HG03354 (cell line): Measurements from ENCODE around the gene AP3M1.

ENCODE experiments used
- ATAC-seq: cut with Tn5 transposase; IDR thresholded peaks from one replicate; pipeline ENCODE4 v1.9.1; 2021; ENCODE audit warnings: mild to moderate bottlenecking; ENCODE audit not compliant: unreplicated experiment, poor library complexity, severe bottlenecking

AP3M1 gene

DNA sequence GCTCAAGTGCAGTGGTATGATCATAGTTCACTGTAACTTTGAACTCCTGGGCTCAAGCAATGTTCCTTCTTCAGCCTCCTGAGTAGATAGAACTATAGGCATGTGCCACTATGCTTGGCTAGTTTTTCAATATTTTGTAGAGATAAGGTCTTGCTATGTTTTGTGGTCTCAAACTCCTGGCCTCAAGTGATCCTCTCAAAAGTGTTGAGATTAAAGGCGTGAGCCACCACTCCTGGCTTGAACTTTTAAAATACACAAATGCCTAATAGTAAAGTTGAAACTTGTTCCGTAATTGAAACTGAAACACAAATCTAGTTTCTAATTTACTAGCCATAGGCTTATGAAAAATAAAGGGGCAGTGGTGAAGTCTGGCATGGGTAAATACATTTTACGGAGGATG, 65.7 kb downstream of the AP3M1 start:
- ATAC-seq, result peak; percentile 86

DNA sequence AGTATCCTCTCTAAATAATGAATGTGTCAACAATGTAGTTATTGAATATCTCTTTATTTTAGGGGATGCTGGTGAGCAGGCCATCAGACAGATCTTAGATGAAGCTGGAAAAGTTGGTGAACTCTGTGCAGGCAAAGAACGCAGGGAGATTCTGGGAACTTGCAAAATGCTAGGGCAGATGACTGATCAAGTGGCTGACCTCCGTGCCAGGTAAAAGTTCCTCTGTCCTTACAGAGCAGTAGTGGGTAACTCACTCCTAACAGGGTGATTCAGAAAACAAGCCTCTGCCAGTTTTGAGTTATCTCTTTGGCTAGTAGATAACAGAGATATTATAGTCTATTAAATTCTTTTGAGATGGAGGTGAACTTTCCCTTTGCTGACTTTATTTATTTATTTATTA, 67.3 kb downstream of the AP3M1 start:
- ATAC-seq, result no peak

DNA sequence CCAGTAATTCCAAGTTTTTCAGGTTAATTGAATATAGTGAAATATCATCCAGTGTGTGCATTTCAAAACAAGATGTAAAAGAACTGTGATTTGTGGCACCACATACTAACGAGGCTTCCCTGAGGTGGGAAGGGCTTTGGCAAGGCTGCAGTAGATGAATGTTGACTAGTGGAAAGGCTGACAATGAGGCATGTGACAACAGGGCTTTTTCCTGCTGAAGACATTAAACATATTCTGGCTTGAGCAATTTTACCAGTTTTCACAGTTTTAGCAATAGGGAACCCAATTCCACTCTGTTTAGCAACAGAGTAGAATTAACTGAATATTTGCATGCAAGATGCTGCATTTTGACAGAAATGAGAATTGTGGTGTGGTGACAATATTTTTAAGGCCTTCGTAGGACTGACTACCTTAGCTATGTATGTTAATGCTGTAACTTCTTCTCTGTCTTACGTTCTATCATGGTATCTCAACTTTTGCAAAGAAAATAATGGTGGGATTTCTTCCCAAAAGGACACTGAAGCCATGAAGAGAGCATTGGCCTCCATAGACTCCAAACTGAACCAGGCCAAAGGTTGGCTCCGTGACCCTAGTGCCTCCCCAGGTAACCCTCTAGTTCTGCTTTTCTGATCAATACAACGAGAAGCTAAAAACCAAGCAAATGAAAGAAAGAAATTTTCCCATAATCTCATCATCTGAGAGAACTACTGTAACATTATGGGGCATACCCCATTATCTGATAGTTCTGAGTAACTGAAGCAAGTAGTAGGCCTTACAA, 68.5 kb downstream of the AP3M1 start:
- no peak for ATAC-seq

DNA sequence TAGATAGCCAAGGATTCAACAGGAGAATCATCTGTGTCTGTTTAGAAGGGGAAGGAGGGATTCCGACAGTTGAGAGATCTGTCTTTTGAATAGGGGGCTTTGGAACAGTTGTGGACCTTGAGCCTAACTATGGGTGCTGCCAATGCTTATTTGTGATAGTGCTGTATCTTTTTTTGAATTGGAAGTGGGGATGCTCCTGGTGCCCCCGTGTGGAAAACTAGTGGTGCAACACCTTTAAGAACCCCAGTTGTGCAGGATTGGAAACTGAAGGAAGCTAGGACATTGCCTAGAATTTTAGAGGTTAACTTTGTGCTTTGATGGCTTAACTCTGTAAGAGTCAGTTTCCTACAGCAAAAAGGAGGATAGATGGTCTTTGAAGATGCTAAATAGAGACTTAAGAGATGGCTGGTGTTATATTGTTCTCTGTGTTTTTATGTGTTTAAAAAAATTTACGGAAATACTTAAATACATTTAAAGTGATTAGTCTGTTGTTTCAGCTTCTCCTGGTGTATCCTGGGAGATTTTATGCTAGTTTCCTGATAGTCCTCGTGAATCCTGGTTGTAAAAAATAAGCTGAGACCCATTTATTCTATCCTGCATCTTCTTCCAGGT, 69.3 kb downstream of the AP3M1 start:
- no peak for ATAC-seq

DNA sequence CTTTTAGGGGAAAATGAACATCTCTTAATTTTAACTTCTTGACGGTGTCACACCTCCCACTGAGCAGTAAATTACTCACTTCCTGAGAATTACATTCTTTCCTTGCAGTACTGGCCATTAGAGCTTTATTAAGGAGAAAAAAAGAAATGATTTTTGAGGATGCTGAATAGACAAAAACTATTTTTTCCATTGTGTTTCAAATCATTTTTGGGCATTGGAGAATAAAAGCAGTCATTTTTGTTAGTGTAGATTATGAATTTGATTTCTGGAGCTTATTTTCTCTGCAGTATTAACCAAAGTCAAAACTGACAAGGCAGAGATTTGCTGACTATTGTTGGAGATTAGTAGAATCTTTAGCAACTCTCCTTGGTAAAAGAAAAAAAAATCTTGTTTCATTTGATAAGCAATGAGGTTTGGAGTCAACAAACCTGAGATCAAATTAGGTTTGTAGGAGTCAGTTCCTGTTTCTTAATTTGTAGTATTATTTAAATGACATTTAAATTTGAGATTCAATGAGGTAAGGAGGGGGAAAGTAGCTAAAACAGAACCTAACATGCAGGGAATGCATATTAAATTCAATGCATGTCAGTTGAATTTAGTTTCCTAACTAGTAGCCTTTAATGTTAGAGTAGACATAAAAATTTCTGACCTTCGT, 70.6 kb downstream of the AP3M1 start:
- no peak for ATAC-seq

DNA sequence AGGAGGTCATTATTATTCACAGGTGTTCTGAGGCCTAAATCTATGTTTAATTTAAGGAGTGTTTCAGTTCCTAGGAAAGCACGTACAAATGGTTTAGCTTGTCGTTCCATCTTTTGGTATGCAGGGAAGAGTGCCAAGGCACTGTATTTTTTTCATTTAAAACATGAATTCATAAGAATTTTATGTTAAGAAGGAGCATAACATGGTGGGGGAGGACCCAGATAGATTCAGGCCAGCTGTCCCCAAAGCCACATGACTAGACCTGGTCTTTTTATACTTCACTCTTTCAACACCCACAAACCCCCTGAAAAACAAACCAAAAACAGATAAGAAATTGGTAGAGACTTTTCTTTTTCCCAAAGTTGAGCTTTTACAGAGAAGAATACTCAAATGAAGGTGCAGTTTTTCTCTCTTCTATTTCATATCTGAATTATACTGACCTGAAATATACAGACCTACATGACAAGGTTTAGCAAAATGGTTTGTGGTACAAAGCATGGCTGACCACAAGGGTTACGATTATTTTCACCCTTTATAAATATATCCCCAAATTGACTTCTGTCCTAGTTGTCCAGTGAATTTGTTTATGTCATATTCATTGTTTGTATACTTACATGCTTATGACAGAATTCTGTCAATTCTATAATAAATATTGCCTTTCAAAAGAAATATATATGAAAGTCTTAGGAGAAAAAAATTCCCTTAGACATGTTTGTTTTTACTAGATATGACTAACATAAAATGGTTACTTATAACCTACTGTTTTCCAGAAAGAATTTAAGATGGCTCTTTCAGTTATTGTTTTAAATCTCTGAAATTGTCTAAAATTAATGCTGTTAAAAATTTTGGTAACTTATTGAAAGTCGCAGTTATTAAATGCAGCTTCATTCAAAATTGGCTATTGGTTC, 71.3 kb downstream of the AP3M1 start:
- ATAC-seq, result no peak

DNA sequence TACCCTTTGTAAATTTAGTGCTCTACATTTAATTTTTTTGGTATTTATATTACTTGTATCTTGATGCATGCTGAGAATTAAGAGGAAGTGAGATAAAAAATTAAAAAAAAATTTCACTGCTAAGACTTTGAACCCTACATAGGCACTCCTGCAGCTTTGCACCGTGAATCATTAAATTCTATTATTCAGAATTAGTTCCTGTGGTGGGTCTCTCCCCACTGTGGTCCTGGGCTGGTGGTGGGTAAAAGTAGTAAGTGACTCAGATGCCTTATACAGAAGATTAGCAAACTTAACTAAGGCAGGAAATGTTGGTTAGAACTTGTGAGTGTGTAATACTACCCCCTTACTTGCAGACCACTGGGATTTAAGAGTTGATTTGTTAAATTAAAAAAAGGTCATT, 72.6 kb downstream of the AP3M1 start:
- peak; percentile 82 for ATAC-seq

DNA sequence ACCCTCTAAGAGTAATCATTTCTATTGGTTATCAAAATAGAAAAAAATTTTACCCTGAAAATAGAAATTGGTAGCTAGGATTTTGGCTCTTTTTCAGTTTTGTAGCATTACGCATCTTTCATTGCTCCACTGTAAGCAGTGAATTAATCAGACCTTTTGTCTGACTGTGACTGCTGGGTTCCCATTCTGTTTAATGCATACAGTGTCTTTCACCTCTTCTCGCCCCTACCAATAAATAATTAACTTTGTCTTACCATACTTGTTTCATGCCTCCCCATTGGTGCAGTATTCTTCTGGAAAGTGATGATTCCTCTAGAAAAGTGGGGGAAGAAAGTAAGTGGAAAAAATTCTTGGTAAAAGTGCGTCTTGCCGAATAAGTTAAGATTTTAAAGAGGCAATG, 73.2 kb downstream of the AP3M1 start:
- ATAC-seq, result no peak

DNA sequence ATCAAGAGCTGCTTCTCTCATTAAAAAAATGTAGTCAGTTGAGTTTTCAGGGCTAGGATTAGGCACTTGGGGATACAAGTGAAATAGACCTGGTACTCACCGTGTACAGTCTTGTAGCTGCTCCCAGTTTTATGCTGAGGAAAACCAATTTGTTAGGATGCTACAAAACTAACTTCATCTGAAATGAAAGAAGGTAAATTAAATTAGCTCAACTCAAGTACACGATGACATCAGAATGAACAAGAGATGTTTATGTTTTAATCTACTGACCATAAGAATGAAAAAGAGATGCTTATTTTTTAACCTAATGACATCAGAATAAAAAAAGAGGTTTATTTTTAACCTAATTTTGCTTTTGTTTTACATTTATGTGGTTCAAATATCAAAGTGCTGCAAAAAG, 73.7 kb downstream of the AP3M1 start:
- no peak for ATAC-seq

DNA sequence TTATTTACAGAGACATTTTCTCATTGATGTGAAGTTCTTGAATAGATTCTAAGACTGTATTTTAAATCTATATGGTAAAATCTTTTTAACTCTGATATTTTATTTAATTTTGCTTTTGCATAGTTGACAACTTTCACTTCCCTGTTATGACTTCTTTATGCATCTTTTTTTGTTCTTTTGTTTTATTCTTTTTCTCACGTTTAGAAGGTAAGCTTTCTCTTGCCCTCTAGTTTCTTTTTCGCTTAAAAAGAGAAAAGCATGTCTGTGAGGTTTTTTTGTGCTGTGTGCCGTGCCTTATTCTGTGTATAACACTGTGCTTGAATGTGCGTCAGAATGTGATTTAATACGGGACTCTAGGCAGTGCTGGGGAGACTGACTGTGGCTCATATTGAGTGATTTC, 74.7 kb downstream of the AP3M1 start:
- ATAC-seq, result no peak

DNA sequence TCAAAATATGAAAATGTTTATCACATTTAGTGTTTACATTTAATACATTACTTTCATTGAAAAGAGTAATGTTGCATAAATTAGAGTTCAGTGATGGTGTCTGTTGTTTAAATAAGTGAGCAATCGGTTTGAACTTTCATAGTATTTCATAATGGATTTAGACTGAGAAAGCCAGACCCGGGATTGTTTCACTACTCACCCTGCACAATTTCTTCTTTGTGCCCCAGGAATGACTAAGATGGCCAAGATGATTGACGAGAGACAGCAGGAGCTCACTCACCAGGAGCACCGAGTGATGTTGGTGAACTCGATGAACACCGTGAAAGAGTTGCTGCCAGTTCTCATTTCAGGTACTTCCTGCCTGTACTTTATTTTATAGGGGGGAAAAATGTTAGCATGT, 78.1 kb downstream of the AP3M1 start:
- no peak for ATAC-seq

DNA sequence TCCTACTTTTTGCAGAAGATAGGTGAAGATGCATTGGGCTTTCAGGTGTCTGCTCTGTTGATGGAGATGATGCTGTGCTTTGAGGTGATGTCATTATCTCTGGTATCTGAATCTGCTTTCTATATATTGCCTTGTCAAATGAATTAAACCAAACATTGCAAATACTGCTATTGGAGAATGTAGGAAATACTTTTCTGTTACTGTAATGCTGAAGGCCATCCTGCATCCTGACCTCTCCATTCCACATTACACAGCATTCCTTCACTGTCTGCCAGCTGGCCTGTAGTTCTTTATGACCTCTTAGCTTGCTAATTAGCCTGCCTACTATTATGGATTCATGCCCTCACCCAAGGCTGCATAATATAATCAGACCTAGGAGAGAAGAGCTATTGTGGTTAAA, 79.5 kb downstream of the AP3M1 start:
- no peak for ATAC-seq
